ENCODE results near the gene TMC5. TPM values are rescaled to one million over a fixed set of nuclear protein-coding genes. Genes with fewer than 3 reads are reported as not detected.

The TMC5 gene
- total RNA-seq, 1 donor from 2014 or later: not detected

DNA sequence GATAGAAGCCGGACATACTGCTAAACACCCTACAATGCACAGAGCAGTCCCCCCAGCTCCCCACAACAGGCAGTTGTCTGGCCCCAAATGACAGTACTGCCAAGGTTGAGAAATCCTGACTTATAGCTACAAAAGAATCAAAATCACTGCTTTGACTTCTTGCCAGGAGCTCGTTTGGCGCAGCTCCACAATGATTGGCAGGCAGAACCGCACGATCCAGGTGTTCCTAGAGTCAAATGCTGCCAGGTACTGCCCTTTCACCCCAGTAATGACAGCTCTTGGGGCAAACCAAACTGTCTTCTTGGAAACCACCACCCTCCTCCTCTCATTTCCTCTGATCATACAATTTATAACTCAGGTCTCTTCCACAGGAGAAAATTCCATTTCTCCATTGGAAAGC lies 2.2 kb upstream of the TMC5 start:
- Histone ChIP-seq H3K27me3 (peaks cover 4% of the 10 kb centered on the region), H3K4me3 (no peak overlapping the region), H3K4me1 (no peaks in the 10 kb centered on the region), H3K36me3 (no peaks in the 10 kb centered on the region), H3K9me3 (no peaks in the 10 kb centered on the region), H3K27ac (no peak overlapping the region)
- DNase-seq (ENCODE audit: low spot score in 2 of 2): no peak
- intact Hi-C loops (cut with DNase I): no loop called here
- TF ChIP-seq, protein P1, sequence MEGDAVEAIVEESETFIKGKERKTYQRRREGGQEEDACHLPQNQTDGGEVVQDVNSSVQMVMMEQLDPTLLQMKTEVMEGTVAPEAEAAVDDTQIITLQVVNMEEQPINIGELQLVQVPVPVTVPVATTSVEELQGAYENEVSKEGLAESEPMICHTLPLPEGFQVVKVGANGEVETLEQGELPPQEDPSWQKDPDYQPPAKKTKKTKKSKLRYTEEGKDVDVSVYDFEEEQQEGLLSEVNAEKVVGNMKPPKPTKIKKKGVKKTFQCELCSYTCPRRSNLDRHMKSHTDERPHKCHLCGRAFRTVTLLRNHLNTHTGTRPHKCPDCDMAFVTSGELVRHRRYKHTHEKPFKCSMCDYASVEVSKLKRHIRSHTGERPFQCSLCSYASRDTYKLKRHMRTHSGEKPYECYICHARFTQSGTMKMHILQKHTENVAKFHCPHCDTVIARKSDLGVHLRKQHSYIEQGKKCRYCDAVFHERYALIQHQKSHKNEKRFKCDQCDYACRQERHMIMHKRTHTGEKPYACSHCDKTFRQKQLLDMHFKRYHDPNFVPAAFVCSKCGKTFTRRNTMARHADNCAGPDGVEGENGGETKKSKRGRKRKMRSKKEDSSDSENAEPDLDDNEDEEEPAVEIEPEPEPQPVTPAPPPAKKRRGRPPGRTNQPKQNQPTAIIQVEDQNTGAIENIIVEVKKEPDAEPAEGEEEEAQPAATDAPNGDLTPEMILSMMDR (IDR thresholded peaks at IDR 0.05): no peak

DNA sequence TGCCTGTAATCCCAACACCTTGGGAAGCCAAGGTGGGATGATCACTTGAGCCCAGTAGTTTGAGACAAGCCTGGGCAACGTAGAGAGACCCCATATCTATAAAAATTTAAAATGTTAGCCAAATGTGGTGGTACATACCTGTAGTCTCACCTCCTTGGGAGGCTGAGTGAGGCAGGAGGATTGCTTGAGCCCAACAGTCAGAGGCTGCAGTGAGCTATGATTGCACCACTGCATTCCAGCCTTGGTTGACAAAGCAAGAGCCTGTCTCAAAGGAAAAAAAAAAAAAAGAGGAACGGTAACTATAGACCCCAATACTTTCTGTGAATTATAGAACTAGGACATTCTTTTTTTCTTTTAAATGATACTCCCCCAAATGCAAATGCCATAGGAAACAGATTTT lies 1.8 kb upstream of the TMC5 start:
- Histone ChIP-seq H3K9me3 (no peaks in the 10 kb centered on the region), H3K27me3 (peaks cover under 1% of the 10 kb centered on the region), H3K4me1 (no peaks in the 10 kb centered on the region), H3K36me3 (no peaks in the 10 kb centered on the region), H3K27ac (no peak overlapping the region), H3K4me3 (no peak overlapping the region)
- TF ChIP-seq, protein P1 (IDR thresholded peaks at IDR 0.05): no peak
- DNase-seq (ENCODE audit: low spot score in 2 of 2): no peak
- intact Hi-C loops (cut with DNase I): no loop called here

DNA sequence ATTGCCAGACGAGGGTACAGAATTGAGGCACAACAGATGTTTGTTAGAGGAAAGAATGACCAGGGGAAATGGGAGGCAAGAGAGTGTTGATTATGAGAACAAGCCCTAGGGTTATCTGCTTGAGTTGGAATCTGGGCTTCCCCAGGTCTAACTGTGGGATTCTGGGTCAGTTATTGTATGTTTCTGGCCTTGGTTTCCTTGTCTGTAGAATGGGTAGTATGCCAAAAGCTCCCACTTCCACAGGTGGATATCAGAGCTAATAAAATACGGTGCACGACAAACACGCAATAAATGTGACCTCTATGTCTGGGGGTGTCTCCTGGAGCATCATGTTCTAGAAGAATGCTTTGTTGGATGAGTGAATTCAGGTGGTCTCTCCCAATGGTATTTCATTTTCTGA lies 517 bp downstream of the TMC5 start:
- no peaks in the 10 kb centered on the region for H3K4me1 ChIP-seq
- no peak overlapping the region for H3K4me3 ChIP-seq
- no peaks in the 10 kb centered on the region for H3K27me3 ChIP-seq
- TF ChIP-seq, protein P1 (IDR thresholded peaks at IDR 0.05): no peak
- H3K9me3 ChIP-seq: no peaks in the 10 kb centered on the region
- intact Hi-C loops (cut with DNase I): no loop called here
- H3K27ac ChIP-seq: no peak overlapping the region
- DNase-seq (ENCODE audit: low spot score in 2 of 2): no peak
- no peaks in the 10 kb centered on the region for H3K36me3 ChIP-seq

DNA sequence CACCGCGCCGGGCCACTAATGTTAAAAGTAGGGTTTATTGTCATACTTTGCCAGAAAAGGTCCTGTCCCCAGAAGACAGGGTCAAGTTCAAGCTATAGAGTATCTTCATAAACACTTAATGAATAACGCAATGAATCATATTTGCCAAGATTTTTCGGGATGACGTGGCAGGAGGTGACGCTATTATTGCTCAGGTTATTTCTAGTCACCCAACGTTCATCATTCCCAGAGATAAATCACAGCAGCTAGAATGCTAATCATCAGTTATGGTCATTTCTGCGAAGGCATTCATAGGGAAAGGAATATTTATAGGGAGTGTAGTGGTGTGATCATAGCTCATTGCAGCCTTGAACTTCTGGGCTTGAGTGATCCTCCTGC lies 2.0 kb downstream of the TMC5 start:
- Histone ChIP-seq H3K4me3 (no peak overlapping the region), H3K9me3 (no peaks in the 10 kb centered on the region), H3K4me1 (no peaks in the 10 kb centered on the region), H3K27ac (no peak overlapping the region), H3K36me3 (no peaks in the 10 kb centered on the region), H3K27me3 (no peaks in the 10 kb centered on the region)
- intact Hi-C loops (cut with DNase I): no loop called here
- no peak for DNase-seq (ENCODE audit: low spot score in 2 of 2)
- TF ChIP-seq, protein P1 (IDR thresholded peaks at IDR 0.05): no peak

DNA sequence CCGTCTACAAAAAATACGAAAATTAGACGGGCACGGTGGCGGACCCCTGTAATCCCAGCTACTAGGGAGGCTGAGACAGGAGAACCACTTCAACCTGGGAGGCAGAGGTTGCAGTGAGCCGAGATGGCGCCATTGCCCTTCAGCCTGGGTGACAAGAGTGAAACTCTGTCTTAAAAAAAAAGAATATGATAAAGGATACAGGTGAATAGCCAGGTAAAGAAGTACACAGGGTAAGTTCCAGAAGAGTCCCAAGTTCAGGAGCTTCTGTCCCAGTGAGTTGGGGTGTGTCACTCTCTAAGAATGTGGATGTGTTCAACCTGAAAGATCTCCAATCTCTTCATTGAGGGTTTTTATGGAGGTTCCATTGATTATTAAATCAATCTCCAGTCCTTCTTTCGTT lies 6.8 kb downstream of the TMC5 start:
- Histone ChIP-seq H3K27me3 (no peaks in the 10 kb centered on the region), H3K4me3 (no peak overlapping the region), H3K27ac (no peak overlapping the region), H3K36me3 (no peaks in the 10 kb centered on the region), H3K9me3 (no peaks in the 10 kb centered on the region), H3K4me1 (no peaks in the 10 kb centered on the region)
- intact Hi-C loops (cut with DNase I): no loop called here
- TF ChIP-seq, protein P1 (IDR thresholded peaks at IDR 0.05): no peak
- no peak for DNase-seq (ENCODE audit: low spot score in 2 of 2)

DNA sequence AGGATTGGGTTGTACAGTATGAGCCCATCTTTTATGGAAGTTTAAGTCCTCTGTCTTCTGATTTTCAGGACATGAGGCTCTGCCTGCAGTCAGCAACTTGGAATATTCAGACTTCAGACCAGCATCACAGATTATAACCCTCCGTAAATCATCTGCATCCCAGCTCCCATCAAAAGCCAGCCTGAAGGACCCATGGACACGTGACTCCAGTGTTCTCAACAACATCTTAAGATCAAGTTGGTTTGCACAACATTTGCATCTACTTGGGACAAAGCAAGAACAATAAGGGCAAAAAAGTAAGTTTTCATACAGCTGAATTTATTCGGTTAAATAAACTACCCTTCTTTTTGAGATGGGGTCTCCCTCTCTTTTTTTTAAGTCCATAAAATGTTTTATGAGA lies 12.7 kb downstream of the TMC5 start:
- intact Hi-C loops (cut with DNase I): no loop called here
- H3K27ac ChIP-seq: no peak overlapping the region
- no peak for DNase-seq (ENCODE audit: low spot score in 2 of 2)
- H3K9me3 ChIP-seq: no peaks in the 10 kb centered on the region
- no peaks in the 10 kb centered on the region for H3K27me3 ChIP-seq
- H3K4me3 ChIP-seq: no peak overlapping the region
- H3K4me1 ChIP-seq: no peaks in the 10 kb centered on the region
- TF ChIP-seq, protein P1 (IDR thresholded peaks at IDR 0.05): no peak
- no peaks in the 10 kb centered on the region for H3K36me3 ChIP-seq

Data from ascending aorta (tissue), 2 donors.